GM21737 (cell line): Measurements from ENCODE around the gene TMEM253.

Experiments
- ATAC-seq: cut with Tn5 transposase; IDR thresholded peaks from one replicate; pipeline ENCODE4 v1.9.1; 2021; ENCODE audit warnings: mild to moderate bottlenecking, moderate library complexity; ENCODE audit not compliant: unreplicated experiment

The TMEM253 gene

GRCh38 chr14:21089877-21090193, 11.0 kb upstream of the TMEM253 start:
- no peak for ATAC-seq

DNA sequence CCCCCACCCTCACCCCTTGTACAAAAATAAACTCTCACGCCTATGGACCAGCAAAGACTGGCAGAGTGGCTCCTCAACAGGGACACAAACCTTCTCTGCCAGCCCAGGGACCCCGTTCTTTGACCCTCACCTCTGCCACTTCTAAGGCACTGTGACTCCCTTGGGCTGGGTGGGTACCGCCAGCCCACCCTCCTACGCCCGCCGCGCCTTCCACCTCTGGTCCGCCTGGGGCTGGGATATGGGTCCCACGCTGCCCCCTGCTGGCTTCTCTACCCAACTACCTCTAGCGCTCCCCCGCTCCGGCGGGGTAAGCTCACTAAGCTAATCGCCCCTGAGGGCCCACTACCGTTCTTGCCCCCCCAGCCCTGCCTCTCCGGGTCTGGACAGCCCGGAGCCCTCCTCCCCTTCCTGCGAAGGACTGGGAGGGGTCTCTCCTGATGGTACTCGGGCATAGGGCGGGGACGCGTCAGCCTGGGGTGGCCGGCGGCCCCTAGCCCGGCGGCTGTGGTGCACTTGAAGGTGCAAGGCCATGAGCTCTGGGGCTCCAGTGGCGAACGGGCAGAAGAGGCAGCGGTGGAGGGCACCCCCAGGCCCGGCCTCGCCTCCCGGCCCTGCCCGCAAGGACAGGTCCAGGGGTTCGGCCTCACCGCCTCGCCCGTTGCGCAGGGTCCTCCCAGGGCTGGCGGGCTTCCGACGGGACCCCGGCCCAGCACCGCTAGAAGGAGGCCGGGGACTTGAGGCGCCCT, 10.5 kb upstream of the TMEM253 start:
- ATAC-seq, result no peak

DNA sequence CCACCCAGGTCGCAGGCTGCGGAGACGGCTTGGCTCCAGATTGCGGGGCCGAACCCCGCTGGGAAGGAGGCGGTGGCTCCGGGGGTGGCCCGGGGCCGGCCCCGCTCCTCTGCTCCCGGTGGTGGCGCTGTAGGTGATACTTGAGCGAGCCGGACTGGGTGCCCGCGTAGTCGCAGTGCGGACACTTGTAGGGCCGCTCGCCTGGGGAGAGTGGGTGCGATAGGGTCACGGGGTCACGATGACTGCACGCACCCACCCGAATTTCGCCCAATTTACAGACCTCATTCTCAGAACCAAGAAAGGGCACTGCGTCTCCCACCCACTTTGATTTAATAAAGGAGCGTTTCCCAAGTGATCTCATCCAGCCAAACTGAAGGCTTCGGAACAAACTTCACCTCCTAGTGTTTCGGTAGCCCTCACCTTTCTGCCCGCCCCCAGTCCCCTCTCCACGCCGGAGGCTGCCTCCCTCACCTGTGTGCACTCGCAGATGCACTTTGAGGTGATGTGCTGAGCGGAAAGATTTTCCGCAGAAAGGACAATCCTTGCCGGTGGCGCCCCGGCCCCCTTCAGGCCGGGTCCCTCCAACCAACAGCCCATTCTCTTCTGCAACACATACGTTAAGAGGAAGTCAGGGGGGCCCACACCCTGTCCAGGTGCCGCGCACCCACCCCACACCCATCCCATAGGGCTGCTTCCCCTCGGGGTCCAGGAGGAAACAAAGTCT, 9.8 kb upstream of the TMEM253 start:
- no peak for ATAC-seq

DNA sequence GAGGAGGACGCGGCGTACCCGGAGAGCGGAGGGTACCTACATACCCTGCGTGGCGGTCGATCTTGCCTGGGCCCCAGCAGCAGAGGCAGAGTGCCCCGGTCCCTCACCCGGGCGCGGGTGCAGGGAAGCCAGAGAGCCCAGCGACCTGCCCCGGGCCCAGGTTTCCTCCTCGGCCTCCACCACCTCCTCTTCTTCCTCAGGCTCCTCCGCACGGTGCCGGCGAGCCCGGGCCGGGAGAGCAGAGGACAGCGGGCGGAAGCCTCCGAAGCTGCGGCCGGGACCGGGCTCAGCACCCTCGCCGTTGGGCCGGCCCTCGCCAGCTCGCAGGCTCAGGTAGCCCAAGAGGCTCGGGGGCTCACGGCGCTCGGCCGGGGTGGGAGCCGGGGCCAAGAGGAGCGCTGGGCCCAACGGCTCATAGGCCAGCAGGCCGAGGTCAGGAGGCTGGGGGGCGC, 9.0 kb upstream of the TMEM253 start:
- ATAC-seq, result no peak

DNA sequence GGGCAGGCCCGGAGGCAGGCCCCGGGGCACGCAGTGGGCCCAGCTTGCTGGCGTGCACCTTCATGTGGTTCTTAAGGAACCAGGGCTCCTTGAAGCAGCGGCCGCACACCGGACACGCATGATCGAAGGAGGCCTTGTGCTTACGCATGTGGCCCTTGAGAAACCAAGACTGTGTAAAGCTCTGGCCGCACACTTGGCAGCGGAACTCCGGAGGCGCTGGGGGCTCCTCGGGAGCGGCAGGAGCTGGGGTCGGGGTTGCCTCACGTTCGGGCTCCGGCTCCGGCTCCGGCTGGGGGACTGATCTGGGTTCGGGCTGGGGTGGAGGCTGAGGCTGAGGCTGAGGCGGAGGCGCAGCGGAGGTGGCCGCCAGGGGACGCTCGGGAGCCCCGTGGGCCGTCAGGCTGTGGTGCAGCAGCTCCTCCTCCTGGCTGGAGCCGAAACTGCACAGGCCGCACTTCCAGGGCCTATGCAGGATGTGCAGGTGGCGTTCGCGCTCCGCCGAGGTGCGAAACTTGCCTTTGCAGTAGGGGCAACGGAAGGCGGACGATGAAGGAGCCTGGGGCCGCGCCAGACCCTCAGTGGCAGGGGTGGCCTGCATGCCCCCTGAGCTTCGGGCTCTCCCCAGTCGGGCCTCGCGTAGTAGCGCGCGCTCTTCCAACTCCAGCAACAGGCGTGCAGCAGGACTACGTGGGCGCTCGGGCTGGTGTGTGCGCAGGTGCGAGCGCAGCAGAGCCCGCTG, 8.4 kb upstream of the TMEM253 start:
- ATAC-seq, result peak; percentile 80

GRCh38 chr14:21093018-21093417, 7.8 kb upstream of the TMEM253 start:
- ATAC-seq, result no peak

DNA sequence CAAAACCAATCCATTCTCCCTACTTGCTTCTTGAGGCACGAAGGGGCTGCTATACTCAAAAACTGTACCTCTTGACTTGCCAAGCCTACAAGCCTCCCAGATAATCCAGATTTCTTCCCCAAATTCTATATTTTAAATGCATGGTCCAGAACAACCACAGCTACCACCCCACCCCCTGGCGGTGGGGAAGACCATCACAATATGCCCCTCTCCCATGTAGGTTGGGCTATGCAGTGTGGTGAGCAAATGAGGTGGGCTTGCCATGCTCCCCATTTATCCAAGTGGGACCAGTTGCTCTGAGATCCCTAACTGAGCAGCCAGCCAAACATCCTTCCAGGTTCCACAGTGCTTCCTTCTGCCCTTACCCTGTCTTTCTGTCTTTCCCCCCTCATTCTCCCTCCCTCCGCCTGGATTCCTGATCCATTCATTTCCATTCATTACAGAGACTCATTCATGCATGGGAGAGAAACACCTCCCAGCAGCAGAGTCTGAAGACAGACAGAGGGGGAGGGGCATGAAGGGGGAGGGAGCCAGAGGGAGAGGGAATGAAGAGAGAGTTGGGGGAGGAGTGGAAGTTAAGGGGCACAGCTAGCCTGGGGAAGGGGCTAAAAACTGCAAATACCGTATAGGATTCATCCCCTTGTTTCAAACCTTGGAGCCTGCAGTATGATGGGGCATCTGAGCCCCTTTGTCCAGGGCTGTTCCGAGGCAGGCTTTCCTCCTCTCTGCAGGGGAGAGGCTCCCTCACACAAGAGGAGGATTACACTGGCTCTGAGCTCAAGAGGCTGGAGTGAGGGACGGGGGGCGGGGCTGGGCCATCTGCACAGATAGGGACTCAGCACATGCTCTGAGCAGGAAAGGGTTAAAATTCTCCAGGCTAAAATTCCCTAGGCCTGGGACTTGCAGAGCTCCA, 6.8 kb upstream of the TMEM253 start:
- ATAC-seq, result no peak

DNA sequence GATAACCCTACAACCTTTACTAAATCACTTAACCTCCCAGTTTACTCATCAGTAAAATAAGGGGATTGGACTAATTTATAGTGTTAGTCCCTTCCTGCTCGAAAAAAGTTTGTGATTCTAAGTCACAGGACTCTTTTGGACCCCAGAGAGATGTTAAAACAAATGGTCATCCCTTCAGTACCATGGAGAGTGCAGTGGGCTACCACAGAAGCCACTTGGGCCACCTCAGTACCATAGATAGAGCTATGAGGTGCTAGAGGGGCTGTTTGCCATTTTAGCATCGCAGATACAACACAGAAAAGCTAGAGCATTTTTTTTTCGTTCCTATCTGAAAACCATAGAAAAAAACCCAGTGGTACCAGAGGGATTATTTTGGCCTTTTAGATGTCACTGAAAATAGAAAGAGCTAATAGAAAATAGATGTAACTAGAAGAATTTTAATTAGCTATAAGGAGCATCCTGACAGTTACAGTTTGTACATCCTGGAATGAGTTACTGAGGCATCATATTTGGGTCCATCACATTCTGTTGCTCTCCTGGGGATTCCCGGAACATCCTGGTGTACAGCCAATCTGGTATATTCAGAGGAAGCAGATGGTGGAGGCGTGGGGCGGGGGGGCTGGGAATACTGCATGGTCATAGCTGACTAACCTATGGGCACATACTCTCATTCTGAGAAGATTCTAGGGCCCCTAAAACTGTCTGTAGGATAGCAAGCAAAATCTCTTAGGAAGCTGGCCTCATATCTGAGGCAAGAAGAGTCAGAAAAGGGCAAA, 5.2 kb upstream of the TMEM253 start:
- ATAC-seq, result no peak

GRCh38 chr14:21096438-21096837, 4.4 kb upstream of the TMEM253 start:
- no peak for ATAC-seq

DNA sequence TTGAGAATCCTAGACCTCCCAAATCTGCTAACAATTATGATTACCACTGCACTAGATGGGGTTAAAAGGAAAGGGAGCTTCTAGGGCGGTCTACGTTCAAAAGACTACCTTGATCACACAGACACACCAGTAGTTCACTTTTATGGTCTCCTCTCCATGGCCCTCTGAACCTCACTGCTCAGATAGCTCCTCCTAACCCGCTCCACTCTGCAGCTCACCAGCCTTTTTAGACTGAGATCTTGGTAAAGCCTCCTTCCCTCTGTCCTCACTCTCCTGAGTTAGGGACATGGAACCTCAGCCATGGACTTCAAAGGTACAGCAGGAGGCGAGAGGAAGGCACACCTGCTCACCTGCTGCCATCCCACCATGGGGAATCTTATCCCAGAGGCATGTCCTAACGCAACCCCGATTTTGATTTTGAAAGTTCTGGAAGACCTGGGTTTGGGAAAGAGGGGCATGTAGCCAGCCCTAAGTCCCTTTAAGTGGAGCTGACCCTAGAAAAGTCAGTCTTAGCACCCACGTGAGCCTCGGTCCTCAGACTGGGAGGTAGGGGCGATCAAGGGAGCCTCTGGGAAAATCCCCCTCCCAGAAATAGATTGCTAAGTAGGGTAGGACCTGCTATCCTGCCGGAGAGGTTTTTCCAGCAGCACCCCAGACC, 3.8 kb upstream of the TMEM253 start:
- ATAC-seq, result no peak

DNA sequence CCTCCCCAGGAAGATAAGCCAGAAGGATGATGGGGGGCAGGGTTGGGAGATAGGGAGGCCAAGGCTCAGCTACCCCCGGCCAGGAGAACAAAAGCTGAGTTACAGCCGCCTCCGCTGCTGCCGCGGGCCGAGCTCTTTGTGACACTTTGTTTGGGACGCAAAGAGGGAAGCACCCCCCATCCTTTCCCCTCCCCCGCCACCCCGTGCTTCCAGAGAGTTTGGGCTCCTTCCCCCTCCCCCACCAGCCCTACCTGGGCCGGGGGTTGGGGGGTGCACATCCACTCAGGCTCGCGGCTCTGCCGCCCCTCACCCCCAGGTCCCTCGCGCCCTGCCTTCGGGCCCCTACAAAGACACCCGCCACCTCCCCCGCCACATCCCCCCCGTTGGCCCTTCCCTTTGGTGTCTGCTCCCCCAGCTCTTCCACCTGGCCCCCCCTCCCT, 3.2 kb upstream of the TMEM253 start:
- no peak for ATAC-seq

DNA sequence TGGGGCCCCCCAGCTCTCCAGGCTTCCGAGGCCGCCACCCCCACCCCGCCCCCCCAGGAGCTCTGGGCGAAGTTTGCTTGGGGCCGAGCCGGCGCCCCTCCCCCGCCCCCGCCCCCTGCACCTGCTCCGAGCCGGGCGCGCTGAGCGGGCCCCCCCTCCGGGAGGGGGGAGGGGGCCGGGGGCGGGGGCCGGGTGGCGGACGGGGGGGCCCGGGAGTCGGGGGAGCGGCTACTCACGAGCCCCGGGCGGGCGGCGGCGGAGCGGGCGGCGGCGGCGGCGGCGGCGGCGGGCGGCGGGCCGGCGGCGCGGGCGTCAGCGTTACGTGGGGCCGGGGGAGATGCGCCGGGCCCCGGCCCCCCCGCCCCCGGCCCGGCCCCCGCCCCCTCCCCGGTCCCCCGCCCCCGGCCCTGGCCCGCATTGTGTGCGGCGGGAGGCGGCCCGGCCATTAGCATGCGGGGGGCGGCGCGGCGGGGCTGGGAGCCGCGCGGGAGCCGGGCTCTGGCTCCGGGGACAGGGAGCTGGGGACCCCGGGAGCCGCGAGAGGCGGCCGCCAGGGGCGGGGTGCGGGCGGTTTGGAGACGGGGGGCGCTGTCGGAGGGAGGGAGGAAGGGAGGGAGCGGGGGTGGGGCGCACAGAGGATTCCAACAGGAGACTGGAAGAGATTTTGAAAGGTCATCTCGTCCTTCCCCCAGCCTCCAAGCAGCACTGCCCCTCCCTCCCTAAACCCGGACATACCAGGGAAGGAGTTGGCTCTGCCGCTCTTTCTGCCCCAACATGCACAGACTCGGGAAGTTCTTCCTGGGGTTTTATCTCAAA, 2.6 kb upstream of the TMEM253 start, which contains the start of gene ZNF219:
Gene ZNF219, minus strand, starts transcription at position 580 of the 816 bp plus-strand sequence. CDS start 5,064 bp downstream, outside the sequence.
- no peak for ATAC-seq

DNA sequence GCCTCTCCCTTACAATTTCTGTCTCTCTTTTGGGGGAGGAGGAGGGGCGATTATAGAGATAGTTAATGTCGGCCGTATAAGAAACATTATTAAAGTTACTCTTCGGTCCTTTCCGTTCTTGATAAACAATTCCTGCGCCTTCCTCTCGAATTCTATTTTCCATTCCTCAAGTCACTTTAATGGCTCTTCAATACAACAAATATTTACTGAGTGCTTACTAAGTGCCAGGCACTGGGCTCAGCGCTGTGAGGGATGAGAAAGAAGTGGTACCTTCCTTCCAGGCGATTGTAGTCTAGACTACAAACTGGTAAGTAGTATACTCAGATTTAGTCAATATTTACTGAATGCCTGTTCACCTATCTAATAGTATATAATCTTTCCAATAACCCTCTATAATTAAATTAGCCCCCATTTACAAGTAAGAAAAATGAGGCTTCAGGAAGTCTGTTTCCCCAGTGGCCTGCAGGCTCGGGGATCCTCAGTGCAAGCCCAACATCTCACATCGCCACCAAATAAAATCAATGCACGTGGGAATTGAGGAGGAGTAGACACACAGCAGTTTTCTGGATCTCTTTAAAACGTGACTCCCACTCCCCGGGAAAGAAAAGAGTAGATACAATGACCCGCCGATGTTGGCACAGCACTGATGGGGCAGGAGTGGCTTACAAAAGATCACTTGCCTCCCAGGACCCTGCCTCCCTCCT, 1.8 kb upstream of the TMEM253 start:
- no peak for ATAC-seq

DNA sequence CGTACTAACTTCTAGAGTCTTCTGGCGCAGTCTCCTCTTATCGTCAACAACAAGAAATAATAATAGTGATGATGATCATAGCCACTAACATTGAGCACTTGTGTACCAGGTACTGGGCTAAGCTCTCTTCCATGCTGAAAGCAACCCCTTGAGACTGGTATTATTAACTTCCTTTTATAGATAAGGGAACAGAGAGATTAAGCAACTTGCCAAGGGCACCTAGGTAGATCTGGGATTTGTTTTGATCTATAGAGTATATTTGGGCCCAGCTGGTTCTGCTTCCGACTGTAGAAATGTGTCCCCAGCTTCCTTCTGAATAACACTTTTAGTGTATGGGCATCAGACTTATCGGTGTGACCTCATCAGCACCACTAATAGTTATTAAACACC, 1.3 kb upstream of the TMEM253 start:
- no peak for ATAC-seq

DNA sequence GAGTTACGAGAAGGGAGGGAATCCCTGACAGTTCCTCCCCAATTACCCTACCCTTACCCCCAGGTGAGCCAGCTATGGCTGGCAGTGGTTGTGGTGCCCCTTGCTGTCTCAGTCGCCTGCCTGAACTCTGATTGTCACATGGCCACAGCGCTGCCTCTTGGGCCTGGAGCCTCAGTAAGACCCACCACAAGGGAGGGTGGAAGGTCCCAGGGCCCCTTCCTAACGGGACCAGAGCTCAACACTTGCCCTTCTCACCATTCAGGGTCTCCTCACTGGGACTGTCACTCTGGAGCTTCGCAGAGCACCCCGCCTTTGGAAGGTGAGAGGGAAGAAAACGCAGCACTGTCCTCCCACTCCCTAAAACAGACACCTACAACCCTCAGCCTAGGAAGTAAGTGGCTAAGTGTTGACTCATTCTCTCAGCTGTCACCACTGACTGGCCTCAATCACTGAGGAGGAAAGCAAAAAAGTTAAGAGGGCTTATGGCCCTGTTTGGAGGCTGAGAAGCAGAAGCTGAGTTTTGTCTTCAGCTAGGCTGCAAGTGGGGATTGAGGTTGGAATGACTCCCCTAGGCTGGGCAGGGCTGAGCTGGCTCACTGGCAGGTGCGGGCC, 1.0 kb downstream of the TMEM253 start:
- ATAC-seq, result no peak

DNA sequence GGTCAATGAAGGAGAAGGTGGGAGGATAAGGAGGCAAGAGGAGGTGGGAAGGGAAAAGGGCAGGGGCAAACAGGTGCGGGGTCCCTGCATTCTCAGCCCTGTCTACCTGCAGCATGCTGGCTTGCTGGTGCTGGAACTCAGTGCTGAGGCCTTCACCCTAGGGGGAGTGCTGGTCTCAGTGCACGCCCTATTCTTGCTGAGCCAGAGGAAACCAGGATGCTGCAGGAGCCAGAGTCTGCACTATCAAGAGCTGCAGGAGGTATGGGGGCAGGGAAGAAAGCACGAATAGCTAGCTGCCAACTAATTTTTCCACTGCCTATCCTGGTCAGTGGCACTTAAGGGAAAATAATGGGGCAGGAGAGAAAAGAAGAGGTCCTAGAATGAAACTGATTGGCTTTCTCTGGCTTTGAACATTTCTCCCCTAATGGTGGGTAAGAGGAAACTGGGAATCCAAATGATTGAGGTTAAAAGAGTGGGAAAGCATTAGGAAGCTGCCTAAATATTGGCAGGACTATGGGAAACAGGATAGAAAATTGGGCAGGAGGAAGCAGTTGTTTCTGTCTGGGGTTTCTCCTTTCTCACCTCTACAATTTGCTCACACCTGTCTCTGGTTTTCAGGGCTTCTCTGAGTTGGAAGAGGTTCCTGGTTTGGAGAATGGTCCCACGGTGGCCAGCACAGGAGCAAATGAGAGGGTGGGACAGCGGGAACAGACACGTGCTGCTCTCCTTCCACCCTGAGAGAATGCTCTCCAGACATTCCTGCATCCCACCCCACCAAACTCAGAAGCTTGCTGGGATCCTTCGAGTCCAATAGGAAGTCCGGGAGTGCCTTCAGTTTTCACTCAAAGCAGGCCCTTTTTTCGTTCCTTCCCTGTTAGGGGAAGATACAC, 1.9 kb downstream of the TMEM253 start:
- ATAC-seq, result no peak

DNA sequence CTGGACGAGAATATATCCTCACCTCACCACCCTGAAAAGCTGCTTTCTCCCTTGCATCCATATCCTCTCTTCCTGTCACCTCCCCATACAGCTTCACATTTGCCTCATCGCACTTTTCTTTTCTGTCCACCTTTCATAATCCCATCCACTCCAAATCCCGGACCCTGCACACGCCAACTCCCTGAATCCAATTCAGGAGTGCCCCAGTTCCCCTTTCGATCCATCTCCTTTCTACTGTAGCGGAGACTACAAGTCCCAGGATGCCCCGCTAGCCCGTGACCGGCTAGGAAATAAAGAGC, 2.5 kb downstream of the TMEM253 start:
- ATAC-seq, result no peak
